HepG2 (cell line): ENCODE data around the gene UNKL. TPM values are rescaled to one million over a fixed set of nuclear protein-coding genes. Genes with fewer than 3 reads are reported as not detected.
A peak's percentile ranks its signal among the peaks of the same experiment; 100 is the strongest.
"Not testable (repeated sequence)": the region's sequence is repeated elsewhere in the genome, so short reads cannot be mapped to it uniquely, and the experiment has no call there.

Experiments
- ATAC-seq: fragments of 200-7000 bp; cut with Tn5 transposase; 3 replicates; pipeline ENCODE4 v1.9.1; 2020; ENCODE audit warnings: mild to moderate bottlenecking, moderate library complexity
- BruUV-seq: library from RNA; stranded (reverse); fragments of 400-500 nt; replicated peaks from 2 replicates; lab custom pipeline; 2021; lab: Mats Ljungman, UMichigan
- CTCF ChIA-PET: fragments of 300-600 bp; formaldehyde crosslinking; extraction: SDS; loops from one replicate; lab custom pipeline; 2021; ENCODE audit warnings: low total read pairs, inconsistent platforms, low intra/inter-chr PET ratio; lab: Yijun Ruan, JAX
- POLR2A ChIA-PET: fragments of 350-600 bp; sonication (Branson Sonifier 250); formaldehyde crosslinking; loops from one replicate; lab custom pipeline; 2020; ENCODE audit warnings: antibody characterized with exemption, inconsistent platforms; lab: Yijun Ruan, JAX
- DNase-seq: peaks from one replicate; pipeline ENCODE4 v3.0.0-alpha.2; 2015; ENCODE audit warnings: low spot score
- FAIRE-seq: peaks from 3 replicates; lab custom pipeline; 2011; peaks lifted over from hg19 to GRCh38; lab: Jason Lieb, UNC
- H2AFZ ChIP-seq: one replicate; pipeline ENCODE4 v1.6.1; 2011; ENCODE audit warnings: low read length, inconsistent platforms
- H3K27ac ChIP-seq: fragments of 300-600 bp; 3 replicates; pipeline ENCODE4 v1.8.0; 2011; ENCODE audit warnings: mixed run types, mild to moderate bottlenecking, mixed read lengths, low read length, inconsistent platforms; ENCODE audit not compliant: insufficient read depth; ENCODE audit errors: extremely low read length
- H3K27me3 ChIP-seq, 2 experiments: fragments of 200-600 bp in 1 of 2; 2 replicates in 1 of 2; 3 replicates in 1 of 2; pipeline versions ENCODE4 v1.6.0 to v1.8.0; 2011; ENCODE audit warnings: low read length in 2 of 2, mild to moderate bottlenecking in 2 of 2, moderate library complexity in 2 of 2, inconsistent platforms in 1 of 2; ENCODE audit not compliant: insufficient read depth in 2 of 2, control insufficient read depth in 1 of 2
- H3K36me3 ChIP-seq, 2 experiments: fragments of 200-600 bp in 1 of 2; replicated peaks in 1 of 2; 2 replicates in 1 of 2; 3 replicates in 1 of 2; pipeline versions ENCODE4 v1.5.1 to v1.8.0; 2011; ENCODE audit warnings: low read length in 2 of 2, inconsistent platforms in 1 of 2; ENCODE audit not compliant: insufficient read depth in 2 of 2, control insufficient read depth in 1 of 2
- H3K4me1 ChIP-seq: 2 replicates; pipeline ENCODE4 v1.5.1; 2012; ENCODE audit warnings: low read length, inconsistent platforms; ENCODE audit not compliant: insufficient read depth
- H3K4me2 ChIP-seq: 2 replicates; pipeline ENCODE4 v1.6.0; 2011; ENCODE audit warnings: low read depth, low read length, inconsistent platforms
- H3K4me3 ChIP-seq, 3 experiments: fragments of 200-600 bp in 1 of 3; sonication (generic), shearing (Covaris generic) in 1 of 3; replicated peaks in 1 of 3; 2 replicates each; pipeline ENCODE4 v1.5.1; 2011 to 2016; ENCODE audit warnings: low read length in 3 of 3, inconsistent platforms in 2 of 3, low read depth in 2 of 3, mild to moderate bottlenecking in 2 of 3, control low read depth in 1 of 3, mixed read lengths in 1 of 3; ENCODE audit not compliant: insufficient read depth in 1 of 3
- H3K79me2 ChIP-seq: one replicate; pipeline ENCODE4 v1.6.1; 2011; ENCODE audit warnings: low read length, inconsistent platforms; ENCODE audit not compliant: insufficient read depth
- H3K9ac ChIP-seq: 2 replicates; pipeline ENCODE4 v1.6.0; 2011; ENCODE audit warnings: mild to moderate bottlenecking, low read depth, low read length, inconsistent platforms; ENCODE audit not compliant: insufficient read depth
- H3K9me3 ChIP-seq: 2 replicates; pipeline ENCODE4 v1.5.1; 2012; ENCODE audit warnings: mild to moderate bottlenecking, low read length
- H4K20me1 ChIP-seq: 2 replicates; pipeline ENCODE4 v1.6.0; 2011; ENCODE audit warnings: inconsistent platforms, mild to moderate bottlenecking, low read length, moderate library complexity; ENCODE audit not compliant: insufficient read depth
- KDM2A ChIP-seq: sonication (generic); formaldehyde crosslinking; IDR thresholded peaks from 2 replicates; pipeline ENCODE4 v1.4.0; 2020; ENCODE audit warnings: low read depth, missing genetic modification reagents, borderline replicate concordance
- ZNF550 ChIP-seq: sonication (generic); formaldehyde crosslinking; IDR thresholded peaks from 2 replicates; pipeline ENCODE4 v1.4.0; 2020; ENCODE audit warnings: mild to moderate bottlenecking, missing genetic modification reagents, borderline replicate concordance
- WGBS: methylation state at CpG from one replicate; pipeline ENCODE4 v1.1.6; 2017; ENCODE audit warnings: low lambda C conversion rate; 5-methylcytosine and 5-hydroxymethylcytosine counted together
- in situ Hi-C: cut with HindIII; loops from 2 replicates; pipeline ENCODE4 v1.10.0; 2017; ENCODE audit warnings: low pct_unique_long_range_greater_than_20kb; ENCODE audit not compliant: extremely low pct_ligation_motif_present
- intact Hi-C: fragments of 100-400 bp; cut with micrococcal nuclease; formaldehyde crosslinking; loops from one replicate; pipeline ENCODE4 v1.10.0; 2022; ENCODE audit not compliant: unreplicated experiment
- polyA plus RNA-seq, 8 experiments: library from polyadenylated mRNA; depleted of rRNA in 3 of 8; stranded (reverse) in 7 of 8; unstranded in 1 of 8; fragments of >200 nt; fragmentation: Illumina TruSeq in 4 of 8; extraction: Trizol in 4 of 8; gene quantifications; 2 replicates each; pipeline versions ENCODE4 v1.2.1 to v1.2.3, GENCODE V29; 2011 to 2016; ENCODE audit warnings: low read depth in 4 of 8, missing spikeins in 1 of 8, mixed read lengths in 1 of 8; ENCODE audit not compliant: insufficient read depth in 1 of 8
- total RNA-seq, 5 experiments: library from RNA; depleted of rRNA; stranded (reverse); fragments of >200 nt; fragmentation: Illumina TruSeq; extraction: Trizol; gene quantifications; 2 replicates each; pipeline ENCODE4 v1.2.3, GENCODE V29; 2016; ENCODE audit warnings: low read depth in 1 of 5

UNKL gene
- total and polyA plus RNA-seq, 2 of the 13 experiments (the other 11 are each of a cell fraction or from before 2014, with no cell fraction given) = 10.4 to 17.6 TPM

DNA sequence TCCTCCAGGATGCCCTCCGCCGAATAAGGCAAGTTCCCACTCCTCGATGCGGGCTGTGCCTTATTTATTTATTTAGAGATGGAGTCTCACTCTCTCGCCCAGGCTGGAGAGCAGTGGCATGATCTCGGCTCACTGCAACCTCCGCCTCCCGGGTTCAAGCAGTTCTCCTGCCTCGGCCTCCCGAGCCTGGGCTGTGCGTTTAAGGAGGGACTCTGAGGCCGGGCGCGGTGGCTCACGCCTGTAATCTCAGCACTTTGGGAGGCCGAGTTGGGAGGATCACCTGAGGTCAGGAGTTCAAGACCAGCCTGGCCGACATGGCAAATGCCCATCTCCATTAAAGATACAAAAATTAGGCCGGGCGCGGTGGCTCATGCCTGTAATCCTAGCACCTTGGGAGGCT, 86.4 kb downstream of the UNKL start:
- H2AFZ ChIP-seq, ATAC-seq, H4K20me1 ChIP-seq, intact Hi-C loops, H3K4me2 ChIP-seq, BruUV-seq, H3K79me2 ChIP-seq, H3K9ac ChIP-seq, H3K27ac ChIP-seq, POLR2A ChIA-PET, H3K27me3 ChIP-seq, DNase-seq, CTCF ChIA-PET, H3K4me3 ChIP-seq, in situ Hi-C loops, H3K9me3 ChIP-seq, FAIRE-seq: not testable (repeated sequence)
- WGBS = 87% methylated on average over 8 of the region's 20 CpGs
- TF ChIP-seq KDM2A (CRISPR knock-in tag) = 0 out of 2 replicates have a peak, but pooled peaks have one; percentile 3
- H3K4me1 ChIP-seq = peaks cover 23% of the 10 kb centered on the region
- peaks cover 2 to 16% of the 10 kb centered on the region in 2 experiments; a peak in 3 of 5 replicates for H3K36me3 ChIP-seq

GRCh38 chr16:1327619-1327947, 86.9 kb downstream of the UNKL start:
- Histone ChIP-seq H3K27ac (no peak overlapping the region), H3K9me3 (no peaks in the 10 kb centered on the region), H3K4me3 (no peak overlapping the region), H3K79me2 (no peaks in the 10 kb centered on the region), H3K4me2 (no peak overlapping the region), H3K36me3 (peaks cover 3 to 17% of the 10 kb centered on the region in 2 experiments; a peak in 3 of 5 replicates), H4K20me1 (no peaks in the 10 kb centered on the region), H3K27me3 (peaks cover under 1 to 4% of the 10 kb centered on the region in 2 experiments; a peak in 3 of 5 replicates), H3K4me1 (peaks cover 18% of the 10 kb centered on the region), H2AFZ (no peak overlapping the region), H3K9ac (no peak overlapping the region)
- in situ Hi-C loops (no loop called here), intact Hi-C loops (no loop called here)
- BruUV-seq = no TSS peak
- ChIA-PET CTCF (no interaction called here), POLR2A (no interaction called here)
- 90% methylated on average over 3 of the region's 5 CpGs for WGBS
- ATAC-seq (no peak), DNase-seq (no peak), FAIRE-seq (no peak)
- peak; percentile 2; the same call in 1 of the 2 replicates for TF ChIP-seq KDM2A (CRISPR knock-in tag)
- TF ChIP-seq ZNF550 (CRISPR knock-in tag) = no peak
